ENCODE data around the gene USP13.

USP13 gene

GRCh38 chr3:179700716-179701115 lies 47.9 kb downstream of the USP13 start:
- DNase-seq (ENCODE audit: low spot score) = no peak

- no peak for DNase-seq (ENCODE audit: low spot score)
Measured at GRCh38 chr3:179701176-179701827, 48.5 kb downstream of the USP13 start.

- no peak for DNase-seq (ENCODE audit: low spot score)
Measured at GRCh38 chr3:179702271-179702947, 49.6 kb downstream of the USP13 start.

DNA sequence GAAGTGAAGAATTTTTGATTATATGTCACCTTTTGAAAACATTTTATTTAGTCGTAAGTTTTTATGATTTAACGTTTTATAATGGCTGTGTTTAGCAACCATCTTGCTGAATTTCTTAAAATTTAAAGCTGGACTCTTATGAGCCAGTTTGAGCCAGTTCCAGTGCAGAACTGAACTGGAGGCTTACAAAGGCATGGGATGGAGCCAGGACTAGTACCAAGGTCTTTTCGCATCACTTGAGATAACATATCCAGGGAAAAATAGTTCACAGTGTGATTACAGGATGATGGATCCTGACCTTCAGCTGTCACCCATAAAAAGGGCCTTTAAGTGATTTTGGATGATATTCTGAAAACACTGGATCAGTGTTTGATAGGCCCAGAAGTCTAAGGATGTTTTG lies 51.0 kb downstream of the USP13 start:
- DNase-seq (ENCODE audit: low spot score) = no peak

GRCh38 chr3:179706233-179706632 lies 53.4 kb downstream of the USP13 start:
- DNase-seq (ENCODE audit: low spot score) = peak; percentile 21

- DNase-seq (ENCODE audit: low spot score) = no peak
Measured at GRCh38 chr3:179710079-179710478, 57.2 kb downstream of the USP13 start.

DNA sequence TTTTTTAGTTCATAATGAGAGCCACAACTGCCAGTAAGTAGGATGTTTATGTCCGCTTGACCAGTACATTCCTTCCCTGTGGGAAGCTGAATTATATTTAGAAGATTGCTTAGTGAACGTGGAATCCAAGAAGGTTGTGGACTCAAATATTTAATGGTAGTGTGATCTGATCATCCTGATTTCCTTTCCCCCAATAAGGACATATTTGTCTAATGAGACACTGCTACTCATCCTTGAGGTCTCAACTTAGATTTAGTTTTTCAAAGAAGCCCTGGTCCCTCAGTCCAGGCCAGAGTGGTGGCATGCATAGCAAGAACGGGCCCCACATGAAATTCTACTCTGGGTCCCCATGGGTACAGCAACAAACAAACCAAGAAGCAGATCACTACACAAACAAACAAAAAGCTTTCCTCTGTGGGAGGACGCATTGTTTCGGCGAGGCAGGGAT lies 60.8 kb downstream of the USP13 start:
- DNase-seq (ENCODE audit: low spot score) = peak; percentile 55

DNA sequence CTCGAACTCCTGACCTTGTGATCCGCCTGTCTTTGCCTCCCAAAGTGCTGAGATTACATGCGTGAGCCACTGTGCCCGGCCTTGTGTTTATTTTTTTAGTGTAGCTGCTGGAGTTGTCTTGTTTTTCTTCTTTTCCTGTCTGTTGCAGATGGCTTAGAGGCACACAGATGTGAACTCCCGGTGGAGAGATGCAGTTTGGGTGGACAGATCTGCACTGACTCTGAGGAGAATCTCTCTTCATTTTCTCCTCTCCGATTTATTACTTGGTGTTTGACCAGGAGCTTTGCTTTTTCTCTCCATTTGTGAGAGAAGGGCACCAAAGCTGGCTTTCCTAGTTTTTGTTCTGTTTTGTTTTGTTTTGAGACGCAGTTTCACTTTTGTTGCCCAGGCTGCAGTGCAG lies 62.7 kb downstream of the USP13 start:
- no peak for DNase-seq (ENCODE audit: low spot score)

DNA sequence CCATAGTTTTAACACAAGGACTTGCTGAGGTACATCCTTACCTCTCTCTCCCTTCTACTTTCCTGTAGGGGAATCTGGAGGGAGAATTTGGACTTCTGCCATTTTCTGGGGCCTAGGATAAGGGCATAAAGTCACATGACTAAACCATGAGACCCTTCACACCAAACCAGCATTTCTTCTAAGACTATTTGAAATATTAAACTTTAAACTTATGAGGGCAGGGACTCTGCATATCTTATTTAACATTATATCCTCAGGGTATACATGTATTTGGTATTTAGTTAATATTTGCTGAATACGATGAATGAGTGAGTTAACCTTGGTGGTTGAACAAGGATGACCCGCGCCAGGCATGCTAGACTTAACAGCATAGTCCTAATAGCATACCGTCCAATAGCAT lies 63.4 kb downstream of the USP13 start:
- DNase-seq (ENCODE audit: low spot score) = no peak

DNA sequence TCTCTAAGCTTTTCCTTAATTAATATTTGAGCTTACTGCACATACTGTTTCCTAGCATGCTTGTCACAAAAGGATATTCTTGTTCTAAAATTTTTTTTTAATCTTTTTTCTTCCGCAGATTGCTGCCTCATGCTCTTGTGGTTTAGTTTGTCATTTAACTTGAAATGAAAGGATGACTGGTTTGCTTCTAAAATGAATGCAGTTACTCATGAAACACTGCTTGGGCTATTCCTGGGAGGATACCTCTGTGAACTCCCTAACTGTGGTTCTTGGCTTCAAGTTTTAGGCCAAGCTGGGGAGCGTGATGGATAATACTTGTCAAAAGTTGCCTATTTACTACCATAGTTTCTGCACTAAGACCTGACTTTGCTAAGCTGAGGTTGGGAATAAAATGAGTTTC lies 64.0 kb downstream of the USP13 start:
- DNase-seq (ENCODE audit: low spot score) = peak; percentile 75

GRCh38 chr3:179717219-179717618 lies 64.4 kb downstream of the USP13 start:
- DNase-seq (ENCODE audit: low spot score) = peak; percentile 44

DNA sequence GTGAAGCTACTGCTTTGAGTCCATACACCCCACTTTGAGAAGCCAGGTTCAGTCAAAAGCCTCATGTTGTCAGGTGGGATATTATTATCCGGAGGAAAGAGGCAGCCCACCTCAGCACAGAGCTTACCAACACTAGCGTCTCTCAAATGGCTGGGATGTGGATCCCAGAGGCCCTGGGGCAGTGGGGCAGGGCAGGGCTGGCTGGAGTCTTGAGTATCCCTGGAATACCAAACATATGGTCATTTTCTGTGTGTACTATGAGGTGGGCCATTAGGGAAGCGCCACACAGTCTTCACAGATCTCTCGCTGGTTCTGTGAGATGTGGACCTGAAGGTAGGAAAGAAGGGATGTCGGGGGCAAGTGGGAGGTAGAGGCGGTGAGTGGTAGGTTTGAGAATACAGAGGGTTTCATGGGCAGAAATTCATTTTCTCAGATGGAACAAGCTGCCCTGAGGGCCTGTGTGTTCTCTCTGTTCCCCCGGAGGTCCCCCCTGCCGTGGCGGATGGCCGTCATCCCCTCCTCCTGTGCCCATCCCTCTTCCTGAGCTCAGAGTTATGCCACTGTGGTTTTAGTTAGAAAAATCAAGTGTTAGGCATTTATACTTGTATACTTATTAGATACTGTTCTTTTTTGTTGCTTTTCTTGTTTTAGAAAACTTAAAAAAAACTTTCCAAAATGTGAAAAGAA lies 66.4 kb downstream of the USP13 start:
- no peak for DNase-seq (ENCODE audit: low spot score)

DNA sequence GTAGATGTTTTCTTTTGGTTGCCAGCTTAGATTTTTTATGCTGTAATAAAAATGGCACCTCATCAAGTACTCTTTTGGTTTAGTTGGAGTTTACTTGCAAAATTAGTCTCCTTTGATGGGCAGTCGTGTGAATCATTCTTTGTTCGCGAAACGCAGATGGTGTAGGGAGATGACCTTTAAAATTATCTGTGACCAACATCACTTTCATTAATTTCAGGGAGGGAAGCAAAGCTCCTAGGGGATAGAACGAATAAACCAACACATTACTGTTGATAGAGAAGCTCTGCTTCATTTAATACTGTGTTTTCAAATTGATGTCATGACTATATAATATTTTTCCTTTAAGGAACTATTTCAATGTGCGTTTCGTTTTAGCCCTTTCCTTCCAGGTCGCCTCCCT lies 67.4 kb downstream of the USP13 start:
- no peak for DNase-seq (ENCODE audit: low spot score)

GRCh38 chr3:179723617-179724016 lies 70.8 kb downstream of the USP13 start:
- no peak for DNase-seq (ENCODE audit: low spot score)

- DNase-seq (ENCODE audit: low spot score) = no peak
Measured at GRCh38 chr3:179726075-179726699, 73.3 kb downstream of the USP13 start.

- DNase-seq (ENCODE audit: low spot score) = no peak
Measured at GRCh38 chr3:179729086-179729485, 76.2 kb downstream of the USP13 start.

GRCh38 chr3:179729981-179730380 lies 77.1 kb downstream of the USP13 start:
- no peak for DNase-seq (ENCODE audit: low spot score)

- no peak for DNase-seq (ENCODE audit: low spot score)
Measured at GRCh38 chr3:179730506-179730905, 77.7 kb downstream of the USP13 start.

- DNase-seq (ENCODE audit: low spot score) = no peak
Measured at GRCh38 chr3:179731544-179731943, 78.7 kb downstream of the USP13 start.

GRCh38 chr3:179732661-179733348 lies 80.0 kb downstream of the USP13 start:
- no peak for DNase-seq (ENCODE audit: low spot score)

GRCh38 chr3:179733797-179734196 lies 81.0 kb downstream of the USP13 start:
- no peak for DNase-seq (ENCODE audit: low spot score)
